GM12878 (cell line): ENCODE results near the gene NFASC.

Source experiments
- ESRRA ChIP-seq: IDR thresholded peaks from 2 replicates; pipeline ENCODE4 v1.6.1; 2012; ENCODE audit warnings: mild to moderate bottlenecking, low read length, improper control_type of control experiment
- IKZF2 ChIP-seq, 2 experiments: fragments of 450-650 bp; IDR thresholded peaks; 2 replicates each; pipeline ENCODE4 v1.6.1; 2017; ENCODE audit warnings: mild to moderate bottlenecking in 2 of 2, moderate library complexity in 2 of 2
- NFXL1 ChIP-seq: fragments of 450-650 bp; IDR thresholded peaks from 2 replicates; pipeline ENCODE4 v1.6.1; 2017; ENCODE audit warnings: antibody characterized with exemption, mild to moderate bottlenecking, borderline replicate concordance
- POLR2A ChIP-seq: IDR thresholded peaks from 2 replicates; pipeline ENCODE4 v1.6.1; 2011; ENCODE audit warnings: low read depth, mild to moderate bottlenecking, low read length
- SMC3 ChIP-seq: IDR thresholded peaks from 2 replicates; pipeline ENCODE4 v1.6.1; 2011; ENCODE audit warnings: low read length, improper control_type of control experiment, borderline replicate concordance
- TF ChIP-seq, protein P1 (sequence below), 3 experiments: IDR thresholded peaks in 2 of 3; conservative IDR thresholded peaks in 1 of 3; 2 replicates each; pipeline ENCODE4 v1.5.1; 2011; ENCODE audit warnings: low read depth in 3 of 3, low read length in 3 of 3, mild to moderate bottlenecking in 3 of 3, control low read depth in 2 of 3, moderate library complexity in 2 of 3, inconsistent platforms in 1 of 3, mixed read lengths in 1 of 3; ENCODE audit not compliant: control insufficient read depth in 2 of 3, insufficient read depth in 1 of 3; ENCODE audit errors: extremely low read depth in 1 of 3

DNA sequence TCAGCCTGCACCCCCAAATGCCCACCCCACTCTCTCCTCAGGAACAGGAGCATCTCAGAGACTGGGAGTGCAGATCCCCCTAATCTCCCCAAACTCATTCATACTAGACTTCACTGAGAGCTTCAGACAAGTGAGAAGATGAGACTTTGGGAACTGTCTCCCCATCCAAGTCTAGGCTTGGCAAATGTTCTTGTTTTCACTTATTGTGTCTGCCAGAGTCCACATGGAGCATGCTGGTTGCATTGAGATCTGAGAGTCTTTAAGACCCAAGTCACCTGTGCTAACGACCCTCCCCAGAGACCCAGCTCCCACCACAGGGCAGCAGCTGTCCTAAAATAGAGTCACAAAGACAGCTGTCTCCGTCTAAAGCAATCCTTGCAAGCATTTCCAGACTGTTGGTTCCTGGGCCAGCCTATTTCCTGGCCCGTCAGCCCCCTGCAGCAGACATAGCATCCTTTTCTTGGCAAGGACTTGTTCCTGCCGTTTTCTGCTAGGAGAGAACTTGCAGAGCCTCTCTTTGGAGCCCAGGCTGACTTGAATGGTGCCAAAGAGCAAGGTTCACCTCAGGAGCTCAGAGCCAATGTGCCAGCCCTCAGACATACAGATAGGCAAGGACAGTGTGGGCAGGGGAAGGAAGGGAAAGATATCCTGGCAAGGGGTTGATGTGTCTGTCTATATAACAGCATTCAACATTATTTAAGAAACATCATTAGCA is 170.5 kb downstream of the NFASC start:
- TF ChIP-seq, protein P1, sequence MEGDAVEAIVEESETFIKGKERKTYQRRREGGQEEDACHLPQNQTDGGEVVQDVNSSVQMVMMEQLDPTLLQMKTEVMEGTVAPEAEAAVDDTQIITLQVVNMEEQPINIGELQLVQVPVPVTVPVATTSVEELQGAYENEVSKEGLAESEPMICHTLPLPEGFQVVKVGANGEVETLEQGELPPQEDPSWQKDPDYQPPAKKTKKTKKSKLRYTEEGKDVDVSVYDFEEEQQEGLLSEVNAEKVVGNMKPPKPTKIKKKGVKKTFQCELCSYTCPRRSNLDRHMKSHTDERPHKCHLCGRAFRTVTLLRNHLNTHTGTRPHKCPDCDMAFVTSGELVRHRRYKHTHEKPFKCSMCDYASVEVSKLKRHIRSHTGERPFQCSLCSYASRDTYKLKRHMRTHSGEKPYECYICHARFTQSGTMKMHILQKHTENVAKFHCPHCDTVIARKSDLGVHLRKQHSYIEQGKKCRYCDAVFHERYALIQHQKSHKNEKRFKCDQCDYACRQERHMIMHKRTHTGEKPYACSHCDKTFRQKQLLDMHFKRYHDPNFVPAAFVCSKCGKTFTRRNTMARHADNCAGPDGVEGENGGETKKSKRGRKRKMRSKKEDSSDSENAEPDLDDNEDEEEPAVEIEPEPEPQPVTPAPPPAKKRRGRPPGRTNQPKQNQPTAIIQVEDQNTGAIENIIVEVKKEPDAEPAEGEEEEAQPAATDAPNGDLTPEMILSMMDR (IDR thresholded peaks at IDR 0.05 in 2 of 3, conservative IDR thresholded peaks at IDR 0.05 in 1 of 3; ENCODE audit: control insufficient read depth in 2 of 3, extremely low read depth in 1 of 3, insufficient read depth in 1 of 3, low read depth in 3 of 3, low read length in 3 of 3), result no peak
- no peak for TF ChIP-seq IKZF2 (IDR thresholded peaks at IDR 0.05)
- no peak for TF ChIP-seq POLR2A
- TF ChIP-seq SMC3, result no peak
- no peak for TF ChIP-seq NFXL1
- TF ChIP-seq ESRRA, result no peak
